MM.1S (cell line): ENCODE results near the gene HOXC10.

Source experiments
- CTCF ChIP-seq: fragments of 300-600 bp; sonication (generic); IDR thresholded peaks from 2 replicates; pipeline ENCODE4 v1.5.1; 2016; ENCODE audit warnings: antibody characterized with exemption, low read length, mixed read lengths
- EZH2 ChIP-seq: fragments of 300-600 bp; sonication (generic); optimal IDR thresholded peaks from 2 replicates; pipeline ENCODE3; 2017; ENCODE audit warnings: low read depth, mild to moderate bottlenecking, antibody characterized with exemption, low read length, mixed read lengths

DNA sequence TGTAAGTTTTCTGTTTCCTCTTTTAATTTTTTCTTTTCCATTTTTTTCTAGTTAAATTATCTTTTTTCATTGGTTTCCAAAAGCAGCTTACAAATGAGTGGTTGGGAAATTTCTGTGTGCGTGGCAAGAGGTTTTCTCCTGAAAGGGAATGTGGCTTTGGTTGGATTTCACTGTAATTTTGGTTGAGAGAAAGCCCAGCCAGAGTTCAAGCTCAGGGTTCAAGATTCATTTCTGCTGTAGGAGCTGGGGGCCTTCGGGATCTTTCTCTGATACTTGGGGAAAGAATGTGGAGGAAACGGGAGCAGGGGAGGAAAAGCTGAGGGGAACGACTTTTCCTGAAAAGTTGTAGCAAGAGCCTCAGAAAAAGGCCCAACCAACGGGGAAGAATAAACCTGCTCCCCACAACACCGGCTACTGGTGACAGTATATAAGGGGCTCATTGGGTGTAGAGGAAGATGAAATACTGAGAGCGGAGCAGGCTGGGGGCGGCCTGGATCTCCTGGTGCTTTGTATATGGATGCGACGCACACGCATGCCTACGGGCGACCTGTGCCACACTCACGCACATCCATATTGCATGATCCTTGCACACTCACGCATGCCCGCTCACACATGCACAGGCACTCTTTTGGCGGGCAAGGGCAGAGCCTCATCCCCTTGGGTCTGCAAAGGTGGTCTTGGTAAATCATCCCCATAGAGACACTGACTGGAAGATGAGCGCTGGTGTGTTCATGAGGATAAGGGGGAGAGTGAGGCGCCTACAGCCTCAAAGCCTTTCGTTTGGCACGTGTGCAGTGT, 1.9 kb downstream of the HOXC10 start:
- TF ChIP-seq EZH2 (no peak), CTCF (no peak)
